Neural cell (in vitro differentiated cells): ENCODE data around the gene HMGCS2.
"Not testable (repeated sequence)": the region's sequence is repeated elsewhere in the genome, so short reads cannot be mapped to it uniquely, and the experiment has no call there.

Experiments used
- CTCF ChIP-seq: fragments of 450-650 bp; IDR thresholded peaks from 2 replicates; pipeline ENCODE4 v1.5.1; 2014; ENCODE audit warnings: antibody characterized with exemption, mild to moderate bottlenecking, moderate library complexity; ENCODE audit not compliant: poor library complexity, severe bottlenecking
- EP300 ChIP-seq: fragments of 450-650 bp; conservative IDR thresholded peaks from 2 replicates; pipeline ENCODE4 v1.6.1; 2014; ENCODE audit warnings: antibody characterized with exemption, mild to moderate bottlenecking, moderate library complexity; ENCODE audit not compliant: poor library complexity, severe bottlenecking
- MXI1 ChIP-seq: fragments of 450-650 bp; conservative IDR thresholded peaks from 2 replicates; pipeline ENCODE4 v1.6.1; 2014; ENCODE audit warnings: antibody characterized with exemption, mild to moderate bottlenecking; ENCODE audit not compliant: poor library complexity, severe bottlenecking
- POLR2AphosphoS5 ChIP-seq: IDR thresholded peaks from 2 replicates; pipeline ENCODE4 v1.6.1; 2012
- RAD21 ChIP-seq: fragments of 450-650 bp; conservative IDR thresholded peaks from 2 replicates; pipeline ENCODE4 v1.6.1; 2014; ENCODE audit warnings: antibody characterized with exemption, mild to moderate bottlenecking, moderate library complexity
- REST ChIP-seq: IDR thresholded peaks from 2 replicates; pipeline ENCODE4 v1.6.1; 2012; ENCODE audit warnings: borderline replicate concordance

- TF ChIP-seq CTCF, EP300, RAD21, POLR2AphosphoS5, MXI1, REST: not testable (repeated sequence)
These were observed 57.3 kb downstream of the HMGCS2 start for GRCh38 chr1:119711356-119711803.
